ENCODE measurements around the gene ARHGEF12.

- no peak for TF ChIP-seq EZH2 (IDR thresholded peaks at IDR 0.05)
- TF ChIP-seq POLR2AphosphoS5 (IDR thresholded peaks at IDR 0.05; ENCODE audit: borderline replicate concordance, low read depth, low read length) = no peak
Observed at GRCh38 chr11:120471131-120471530, 134.9 kb downstream of the ARHGEF12 start.

All from SK-N-MC (cell line).